GM12874 (cell line): Measurements from ENCODE around the gene MRPS18A.

Experiments
- CTCF ChIP-seq: IDR thresholded peaks from 2 replicates; pipeline ENCODE4 v1.5.1; 2011; ENCODE audit warnings: low read depth, mild to moderate bottlenecking, control low read depth, low read length, moderate library complexity; ENCODE audit not compliant: insufficient read depth

The MRPS18A gene

DNA sequence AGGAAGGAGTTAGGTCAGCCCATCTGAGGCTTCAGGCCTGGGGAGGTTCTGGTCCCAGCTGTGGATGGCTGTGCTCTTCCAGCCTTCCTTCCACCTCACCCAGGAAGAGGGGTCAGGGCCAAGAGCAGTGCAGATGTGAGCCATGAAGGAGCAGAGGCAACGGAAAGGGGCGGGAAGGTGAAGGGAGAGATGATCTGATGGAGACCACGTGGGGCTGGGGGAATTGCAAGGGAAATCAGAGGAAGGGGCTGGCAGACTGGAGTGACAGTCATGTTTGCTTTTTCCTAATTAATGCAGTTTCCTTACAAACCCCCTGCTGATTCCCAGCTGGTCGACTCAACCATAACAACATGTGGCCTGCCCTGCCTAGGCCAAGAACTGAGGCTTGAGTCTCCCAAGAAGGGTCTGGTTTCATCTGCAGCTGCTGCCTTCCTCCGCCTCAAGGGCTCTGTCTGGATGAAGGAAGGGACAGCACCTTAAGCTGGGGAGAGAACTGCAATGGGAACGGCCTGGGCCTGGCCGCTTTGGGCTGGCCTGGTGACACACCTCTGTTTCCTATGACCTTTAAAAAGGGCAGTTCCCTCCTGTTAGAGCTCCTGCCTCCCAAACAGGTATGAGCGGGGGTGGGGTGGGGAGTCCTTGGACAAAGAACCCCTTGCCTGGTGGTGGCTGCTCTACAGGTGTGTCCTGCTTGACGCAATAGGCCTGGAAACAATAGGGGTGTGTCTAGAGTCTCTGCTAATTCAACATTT, 7.8 kb upstream of the MRPS18A start:
- TF ChIP-seq CTCF, result no peak

DNA sequence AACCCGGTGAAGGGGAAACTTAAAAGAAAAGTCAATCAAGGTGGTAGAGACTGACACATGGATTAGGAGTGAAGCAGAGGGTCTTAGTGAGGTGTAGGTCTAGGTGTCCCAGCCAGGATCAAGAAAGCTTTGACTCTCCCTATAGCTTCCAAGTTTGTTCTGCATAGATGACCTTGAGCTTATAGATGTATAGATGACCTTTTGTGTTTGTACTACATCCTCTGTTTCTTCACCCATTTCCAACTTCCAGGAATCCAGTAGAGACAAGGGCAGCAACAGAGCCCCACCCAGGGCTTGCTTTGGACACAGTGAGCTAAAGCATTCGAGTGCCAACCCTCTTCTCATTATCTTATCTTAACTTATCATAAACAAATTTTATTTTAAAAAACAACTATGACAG, 1.8 kb upstream of the MRPS18A start:
- TF ChIP-seq CTCF, result no peak

DNA sequence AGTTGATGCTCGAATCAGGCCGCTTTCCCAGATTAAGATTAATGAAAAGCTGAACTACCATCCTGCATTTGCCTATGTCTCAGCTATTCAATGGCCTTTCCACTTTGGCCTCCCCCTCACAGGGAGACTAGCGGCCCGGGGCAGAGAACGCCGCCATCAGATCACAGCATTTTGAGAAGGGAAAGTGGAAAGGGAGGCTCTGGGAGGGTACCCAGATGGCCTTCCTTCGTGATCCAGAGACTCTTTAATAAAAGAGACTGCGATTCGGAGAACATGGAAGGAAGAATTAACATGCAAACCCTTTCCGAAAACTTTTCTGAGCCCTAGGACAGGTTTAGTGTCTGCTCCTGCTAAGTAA, 533 bp downstream of the MRPS18A start:
- TF ChIP-seq CTCF, result no peak

- no peak for TF ChIP-seq CTCF
Measured at GRCh38 chr6:43683708-43684455, 3.7 kb downstream of the MRPS18A start.

GRCh38 chr6:43682724-43683429, 4.7 kb downstream of the MRPS18A start:
- no peak for TF ChIP-seq CTCF

GRCh38 chr6:43681303-43681702, 6.3 kb downstream of the MRPS18A start:
- TF ChIP-seq CTCF, result no peak
